Tibial artery (tissue), 4 donors: ENCODE data around the gene CCT2.

Source experiments
- DNase-seq, 2 donors: peaks; one replicate each; pipeline ENCODE4 v3.0.0-alpha.2; 2019
- H3K27ac ChIP-seq, 2 donors: fragments of 200-600 bp; sonication (generic) in 1 of 2; 1 replicate in 1 of 2; 2 replicates in 1 of 2; pipeline ENCODE4 v1.5.1; 2018 to 2019; ENCODE audit warnings: mild to moderate bottlenecking in 1 of 2
- H3K27me3 ChIP-seq, 2 donors: fragments of 200-600 bp; sonication (generic) in 1 of 2; one replicate each; pipeline versions ENCODE4 v1.5.1 to v1.6.0; 2016 to 2019
- H3K36me3 ChIP-seq, 3 donors: fragments of 200-600 bp; sonication (generic) in 2 of 3; one replicate each; pipeline ENCODE4 v1.5.1; 2016 to 2019; ENCODE audit warnings: mild to moderate bottlenecking in 2 of 3
- H3K4me1 ChIP-seq, 4 donors: fragments of 200-600 bp; sonication (generic) in 2 of 4; 1 replicate in 3 of 4; 2 replicates in 1 of 4; pipeline ENCODE4 v1.5.1; 2016 to 2019
- H3K4me3 ChIP-seq, 2 donors: fragments of 200-600 bp; sonication (generic) in 1 of 2; 1 replicate in 1 of 2; 2 replicates in 1 of 2; pipeline ENCODE4 v1.5.1; 2018 to 2019; ENCODE audit warnings: mild to moderate bottlenecking in 2 of 2
- H3K9me3 ChIP-seq, 3 donors: fragments of 200-600 bp; sonication (generic) in 1 of 3; one replicate each; pipeline ENCODE4 v1.5.1; 2016 to 2019
- intact Hi-C: fragments of 100-400 bp; cut with DNase I; formaldehyde crosslinking; loops from one replicate; pipeline ENCODE4 v1.15.0; 2023; ENCODE audit warnings: low total_unique reads
- TF ChIP-seq, protein P1 (sequence below), 2 experiments: fragments of 200-600 bp in 1 of 2; fragments of 450-650 bp in 1 of 2; IDR thresholded peaks; one replicate each; pipeline ENCODE4 v1.5.1; 2017 to 2019; ENCODE audit warnings: antibody characterized with exemption in 2 of 2, mild to moderate bottlenecking in 1 of 2, moderate library complexity in 1 of 2

The CCT2 gene

DNA sequence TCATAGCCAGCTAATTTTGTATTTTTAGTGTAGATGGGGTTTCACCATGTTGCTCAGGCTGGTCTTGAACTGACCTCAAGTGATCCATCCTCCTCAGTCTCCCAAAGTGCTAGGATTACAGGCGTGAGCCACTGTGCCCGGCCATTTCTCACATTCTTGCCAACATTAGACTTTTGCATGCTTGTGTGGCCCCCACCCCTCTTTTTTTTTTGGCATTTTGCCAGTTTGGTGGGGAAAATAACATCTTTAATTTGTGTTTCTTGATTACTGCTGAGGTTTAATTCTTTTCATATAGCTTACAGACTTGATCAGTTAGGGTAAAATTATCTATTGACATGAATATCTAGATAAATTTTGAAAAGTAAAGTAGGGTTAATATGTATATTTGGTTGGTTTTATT lies 3.8 kb downstream of the CCT2 start:
- no peak overlapping the region for H3K27ac ChIP-seq
- TF ChIP-seq, protein P1, sequence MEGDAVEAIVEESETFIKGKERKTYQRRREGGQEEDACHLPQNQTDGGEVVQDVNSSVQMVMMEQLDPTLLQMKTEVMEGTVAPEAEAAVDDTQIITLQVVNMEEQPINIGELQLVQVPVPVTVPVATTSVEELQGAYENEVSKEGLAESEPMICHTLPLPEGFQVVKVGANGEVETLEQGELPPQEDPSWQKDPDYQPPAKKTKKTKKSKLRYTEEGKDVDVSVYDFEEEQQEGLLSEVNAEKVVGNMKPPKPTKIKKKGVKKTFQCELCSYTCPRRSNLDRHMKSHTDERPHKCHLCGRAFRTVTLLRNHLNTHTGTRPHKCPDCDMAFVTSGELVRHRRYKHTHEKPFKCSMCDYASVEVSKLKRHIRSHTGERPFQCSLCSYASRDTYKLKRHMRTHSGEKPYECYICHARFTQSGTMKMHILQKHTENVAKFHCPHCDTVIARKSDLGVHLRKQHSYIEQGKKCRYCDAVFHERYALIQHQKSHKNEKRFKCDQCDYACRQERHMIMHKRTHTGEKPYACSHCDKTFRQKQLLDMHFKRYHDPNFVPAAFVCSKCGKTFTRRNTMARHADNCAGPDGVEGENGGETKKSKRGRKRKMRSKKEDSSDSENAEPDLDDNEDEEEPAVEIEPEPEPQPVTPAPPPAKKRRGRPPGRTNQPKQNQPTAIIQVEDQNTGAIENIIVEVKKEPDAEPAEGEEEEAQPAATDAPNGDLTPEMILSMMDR (IDR thresholded peaks at IDR 0.05): no peak
- intact Hi-C loops: loop anchor here (5.0 kb wide), 1 partner anchor 352 kb away; the partner anchor contains the start of gene CPSF6
- H3K36me3 ChIP-seq: peaks cover 70 to 73% (median 71%) of the 10 kb centered on the region in 3 donors
- H3K27me3 ChIP-seq: no peaks in the 10 kb centered on the region
- no peaks in the 10 kb centered on the region for H3K9me3 ChIP-seq
- DNase-seq: no peak
- H3K4me1 ChIP-seq: peaks cover 0 to 13% (median 7%) of the 10 kb centered on the region in 4 donors
- H3K4me3 ChIP-seq: no peak overlapping the region

DNA sequence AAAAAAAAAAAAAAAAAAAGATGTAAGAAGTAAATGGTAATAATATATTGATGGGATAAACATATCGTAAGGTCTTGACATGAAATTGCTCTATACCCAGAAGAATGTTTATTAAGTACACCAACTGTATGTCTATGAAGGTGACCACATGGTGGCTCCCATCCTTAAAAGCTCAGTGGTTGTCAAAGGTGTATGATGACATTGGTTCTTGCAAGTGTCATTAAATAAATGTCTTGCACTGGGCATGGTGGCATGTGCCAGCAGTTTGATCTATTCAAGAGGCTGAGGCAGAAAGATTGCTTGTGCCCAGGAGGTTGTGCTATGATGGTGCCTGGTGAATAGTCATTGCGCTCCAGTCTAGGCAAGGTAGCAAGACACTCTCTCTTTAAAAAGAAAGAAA lies 10.4 kb downstream of the CCT2 start:
- H3K27ac ChIP-seq: no peak overlapping the region
- no peaks in the 10 kb centered on the region for H3K27me3 ChIP-seq
- H3K36me3 ChIP-seq: peaks cover 89 to 100% (median 96%) of the 10 kb centered on the region in 3 donors
- DNase-seq: no peak
- H3K4me1 ChIP-seq: no peaks in the 10 kb centered on the region
- intact Hi-C loops: no loop called here
- TF ChIP-seq, protein P1 (IDR thresholded peaks at IDR 0.05): no peak
- no peak overlapping the region for H3K4me3 ChIP-seq
- no peaks in the 10 kb centered on the region for H3K9me3 ChIP-seq

DNA sequence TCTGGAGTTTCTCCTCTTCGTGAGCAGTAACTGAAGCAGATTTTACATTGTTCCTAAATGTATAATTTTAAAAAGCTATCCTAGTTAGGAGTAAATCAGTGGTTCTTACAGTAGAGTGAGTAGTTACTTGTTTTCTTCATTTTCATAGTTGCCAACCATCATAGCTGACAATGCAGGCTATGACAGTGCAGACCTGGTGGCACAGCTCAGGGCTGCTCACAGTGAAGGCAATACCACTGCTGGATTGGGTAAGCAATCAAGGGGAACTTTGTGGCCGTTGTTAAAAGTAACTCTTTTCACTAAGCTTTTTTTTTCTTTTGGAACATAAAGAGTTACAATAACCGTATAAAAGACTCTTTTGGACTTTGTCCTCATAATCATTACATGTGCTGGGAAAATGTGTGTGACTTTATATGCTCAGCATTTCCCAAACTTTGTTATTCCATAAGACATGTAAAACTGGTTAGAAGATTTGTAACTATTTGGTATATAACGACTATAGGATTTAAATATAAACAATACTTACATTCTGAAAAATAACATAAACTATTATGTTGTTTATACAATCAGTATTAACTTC lies 13.0 kb downstream of the CCT2 start:
- intact Hi-C loops: no loop called here

DNA sequence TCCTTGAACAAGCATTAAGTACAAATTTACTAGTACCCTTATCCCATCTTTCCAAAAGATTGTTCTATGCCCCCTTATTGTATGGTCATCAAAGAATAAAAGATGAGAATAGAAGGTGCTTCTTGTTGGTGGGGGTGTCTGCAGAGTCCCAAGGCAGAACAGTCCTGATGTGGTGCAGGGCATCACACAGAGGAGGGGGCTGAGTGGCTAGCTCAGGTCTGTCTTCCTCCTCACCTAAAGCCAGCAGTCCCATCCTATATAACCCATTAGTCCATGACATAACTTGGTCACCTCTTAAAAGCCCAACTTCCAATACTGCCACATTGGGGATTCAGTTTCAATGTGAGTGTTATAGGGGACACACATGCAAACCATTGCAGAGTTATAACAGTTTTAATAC lies 15.5 kb downstream of the CCT2 start:
- TF ChIP-seq, protein P1 (IDR thresholded peaks at IDR 0.05): no peak
- DNase-seq: no peak
- no peaks in the 10 kb centered on the region for H3K9me3 ChIP-seq
- H3K27me3 ChIP-seq: no peaks in the 10 kb centered on the region
- H3K4me1 ChIP-seq: no peaks in the 10 kb centered on the region
- intact Hi-C loops: no loop called here
- H3K36me3 ChIP-seq: peaks cover 72 to 79% (median 76%) of the 10 kb centered on the region in 3 donors
- no peak overlapping the region for H3K4me3 ChIP-seq
- no peak overlapping the region for H3K27ac ChIP-seq

More for the DNA sequence above, 13.0 kb downstream of the CCT2 start:
- no peak for DNase-seq
- TF ChIP-seq, protein P1 (IDR thresholded peaks at IDR 0.05): no peak
- Histone ChIP-seq H3K9me3 (no peaks in the 10 kb centered on the region), H3K36me3 (peaks cover 84 to 100% (median 95%) of the 10 kb centered on the region in 3 donors), H3K4me1 (no peaks in the 10 kb centered on the region), H3K4me3 (no peak overlapping the region), H3K27me3 (no peaks in the 10 kb centered on the region), H3K27ac (no peak overlapping the region)

DNA sequence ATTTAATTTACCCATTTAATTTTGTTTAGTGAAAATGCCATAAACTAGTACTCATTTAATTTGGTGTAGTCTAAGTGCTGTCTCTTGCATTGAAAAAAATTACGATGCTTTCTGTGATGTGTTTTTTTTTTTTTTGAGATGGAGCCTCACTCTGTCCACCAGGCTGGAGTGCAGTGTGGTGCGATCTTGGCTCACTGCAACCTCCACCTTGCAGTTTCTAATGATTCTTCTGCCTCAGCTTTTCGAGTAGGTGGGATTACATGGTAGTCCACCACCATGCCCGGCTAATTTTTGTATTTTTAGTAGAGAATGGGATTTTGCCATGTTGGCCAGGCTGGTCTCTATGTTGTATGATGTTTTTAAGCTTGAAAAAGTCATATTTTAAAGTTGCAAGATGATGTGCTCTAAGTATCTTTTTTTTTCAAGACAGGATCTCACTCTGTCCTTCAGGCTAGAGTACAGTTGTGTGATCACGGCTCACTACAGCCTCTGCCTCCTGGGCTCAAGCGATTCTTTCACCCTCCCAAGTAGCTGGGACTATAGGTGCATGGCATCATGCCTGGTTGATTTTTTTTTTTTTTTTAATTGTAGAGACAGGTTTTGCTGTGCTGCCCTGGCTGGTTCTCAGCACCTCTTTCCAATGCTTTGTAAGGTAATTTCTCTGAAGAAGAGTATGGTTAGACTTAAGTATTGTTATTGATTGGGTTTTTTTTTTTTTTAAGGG lies 16.9 kb downstream of the CCT2 start:
- DNase-seq: no peak
- TF ChIP-seq, protein P1 (IDR thresholded peaks at IDR 0.05): no peak
- no peak overlapping the region for H3K27ac ChIP-seq
- no peaks in the 10 kb centered on the region for H3K27me3 ChIP-seq
- H3K4me1 ChIP-seq: no peaks in the 10 kb centered on the region
- H3K36me3 ChIP-seq: peaks cover 60 to 65% (median 63%) of the 10 kb centered on the region in 3 donors
- no peak overlapping the region for H3K4me3 ChIP-seq
- intact Hi-C loops: no loop called here
- no peaks in the 10 kb centered on the region for H3K9me3 ChIP-seq
